ENCODE results near the gene ZACN.

GRCh38 chr17:76032780-76033108 lies 46.2 kb upstream of the ZACN start:
- TF ChIP-seq CTCF (IDR thresholded peaks at IDR 0.05) (no peak), POLR2A (IDR thresholded peaks at IDR 0.05) (no peak)

Measured in esophagus squamous epithelium (tissue), 4 donors.